GM12873 (cell line): ENCODE measurements around the gene CAMSAP2.

Source experiments
- TF ChIP-seq, protein P1 (sequence below): IDR thresholded peaks from 2 replicates; pipeline ENCODE4 v1.5.1; 2012; ENCODE audit warnings: low read depth, mild to moderate bottlenecking, moderate library complexity, low read length, control low read depth; ENCODE audit not compliant: insufficient read depth; ENCODE audit errors: missing control alignments

Gene CAMSAP2

GRCh38 chr1:200776949-200777348, 38.3 kb downstream of the CAMSAP2 start:
- TF ChIP-seq, protein P1, sequence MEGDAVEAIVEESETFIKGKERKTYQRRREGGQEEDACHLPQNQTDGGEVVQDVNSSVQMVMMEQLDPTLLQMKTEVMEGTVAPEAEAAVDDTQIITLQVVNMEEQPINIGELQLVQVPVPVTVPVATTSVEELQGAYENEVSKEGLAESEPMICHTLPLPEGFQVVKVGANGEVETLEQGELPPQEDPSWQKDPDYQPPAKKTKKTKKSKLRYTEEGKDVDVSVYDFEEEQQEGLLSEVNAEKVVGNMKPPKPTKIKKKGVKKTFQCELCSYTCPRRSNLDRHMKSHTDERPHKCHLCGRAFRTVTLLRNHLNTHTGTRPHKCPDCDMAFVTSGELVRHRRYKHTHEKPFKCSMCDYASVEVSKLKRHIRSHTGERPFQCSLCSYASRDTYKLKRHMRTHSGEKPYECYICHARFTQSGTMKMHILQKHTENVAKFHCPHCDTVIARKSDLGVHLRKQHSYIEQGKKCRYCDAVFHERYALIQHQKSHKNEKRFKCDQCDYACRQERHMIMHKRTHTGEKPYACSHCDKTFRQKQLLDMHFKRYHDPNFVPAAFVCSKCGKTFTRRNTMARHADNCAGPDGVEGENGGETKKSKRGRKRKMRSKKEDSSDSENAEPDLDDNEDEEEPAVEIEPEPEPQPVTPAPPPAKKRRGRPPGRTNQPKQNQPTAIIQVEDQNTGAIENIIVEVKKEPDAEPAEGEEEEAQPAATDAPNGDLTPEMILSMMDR: no peak

DNA sequence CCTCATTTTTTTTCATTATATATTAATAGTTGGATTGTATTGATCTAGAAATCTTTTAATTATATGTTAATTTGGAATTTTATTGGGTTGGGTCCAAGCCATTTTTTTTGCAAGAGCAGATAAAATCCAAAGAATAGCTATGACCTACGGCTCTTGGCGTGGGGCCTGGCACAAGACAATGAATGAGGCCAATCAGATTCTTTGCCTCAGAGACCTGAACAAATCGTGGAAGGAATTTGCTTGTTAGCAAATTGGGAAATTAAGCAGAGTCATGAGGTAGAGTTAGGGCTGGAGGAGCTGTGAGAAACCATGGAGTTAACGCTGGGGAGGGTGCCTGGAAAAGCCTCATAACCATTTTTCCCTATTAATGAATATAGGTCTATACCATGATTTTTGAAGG, 40.1 kb downstream of the CAMSAP2 start:
- TF ChIP-seq, protein P1: no peak

GRCh38 chr1:200779326-200779725, 40.6 kb downstream of the CAMSAP2 start:
- TF ChIP-seq, protein P1: no peak

GRCh38 chr1:200780545-200781369, 42.1 kb downstream of the CAMSAP2 start:
- TF ChIP-seq, protein P1: peak; percentile 8

GRCh38 chr1:200783926-200784325, 45.2 kb downstream of the CAMSAP2 start:
- TF ChIP-seq, protein P1: no peak

DNA sequence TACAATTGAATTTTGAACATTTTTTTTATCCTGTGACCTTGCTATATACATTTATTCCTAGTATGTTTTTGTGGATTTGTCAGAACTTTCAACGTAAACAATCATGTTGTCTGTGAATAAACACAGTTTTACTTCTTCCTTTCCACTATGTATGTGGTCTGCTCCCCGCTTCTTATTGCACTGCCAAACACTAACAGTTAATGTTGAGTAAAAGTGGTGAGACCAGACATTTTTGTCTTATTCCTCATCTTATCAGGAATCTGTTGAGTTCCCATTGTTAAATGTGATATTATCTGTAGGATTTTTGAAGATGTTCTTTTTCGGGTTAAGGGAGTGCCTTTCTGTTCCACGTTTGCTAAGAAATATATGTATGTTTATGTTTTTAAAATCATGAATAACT, 45.9 kb downstream of the CAMSAP2 start:
- TF ChIP-seq, protein P1: no peak

GRCh38 chr1:200786788-200787187, 48.1 kb downstream of the CAMSAP2 start:
- TF ChIP-seq, protein P1: no peak
